Measurements from ENCODE around the gene ILF2.
A peak's percentile ranks its signal among the peaks of the same experiment; 100 is the strongest.
"Not testable (repeated sequence)": the region's sequence is repeated elsewhere in the genome, so short reads cannot be mapped to it uniquely, and the experiment has no call there.

Gene ILF2

DNA sequence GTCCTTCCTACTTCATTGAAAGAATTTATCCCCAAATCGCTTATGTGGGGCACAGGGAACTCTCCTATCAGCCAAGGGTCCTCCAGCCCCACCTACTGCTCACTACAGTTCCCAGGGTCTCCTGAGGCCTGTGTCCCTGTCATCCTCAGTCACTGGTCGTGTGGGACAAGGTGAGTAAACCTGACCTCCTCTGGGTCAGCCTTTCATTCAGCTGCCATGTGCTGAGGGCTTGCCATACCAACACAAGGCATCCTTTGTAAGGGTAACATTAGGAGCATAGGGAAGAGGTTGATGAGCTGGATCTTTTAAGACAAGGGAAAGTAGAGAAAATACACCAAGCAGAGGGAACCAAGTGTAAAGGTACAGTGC, 23.5 kb downstream of the ILF2 start:
- no peak for DNase-seq

DNA sequence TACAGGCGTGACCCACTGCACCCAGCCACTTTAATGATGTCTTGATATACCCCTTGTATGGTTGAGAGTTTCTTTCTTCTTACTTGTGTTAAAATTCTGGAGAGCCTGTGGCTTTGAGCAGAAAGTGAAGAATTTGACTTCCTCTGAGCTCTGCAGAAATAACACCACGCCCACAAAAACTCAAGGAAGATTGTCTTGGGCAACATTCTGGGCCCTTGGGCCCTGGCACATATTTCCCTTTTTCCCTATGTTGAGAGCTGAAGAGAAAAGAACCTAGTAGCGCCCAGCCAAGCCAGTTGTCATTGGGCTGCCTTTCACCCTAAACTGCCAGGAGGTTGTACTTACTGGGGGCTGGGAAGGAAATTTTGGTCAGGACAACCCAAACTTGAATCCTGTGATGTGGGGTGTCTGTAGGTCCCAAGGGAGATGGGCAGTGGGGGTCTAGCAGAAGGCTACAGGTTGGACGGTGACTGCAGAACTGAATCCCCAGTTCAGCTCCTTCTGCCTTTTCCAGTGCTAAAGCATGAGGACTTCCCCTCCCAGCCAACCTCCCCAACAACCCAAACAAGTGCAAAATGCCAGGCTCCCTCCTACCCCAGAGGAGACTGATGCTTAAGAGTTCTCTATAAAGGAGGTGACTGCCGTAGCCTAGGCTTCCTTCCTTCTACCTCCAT, 24.0 kb downstream of the ILF2 start:
- no peak for DNase-seq

DNA sequence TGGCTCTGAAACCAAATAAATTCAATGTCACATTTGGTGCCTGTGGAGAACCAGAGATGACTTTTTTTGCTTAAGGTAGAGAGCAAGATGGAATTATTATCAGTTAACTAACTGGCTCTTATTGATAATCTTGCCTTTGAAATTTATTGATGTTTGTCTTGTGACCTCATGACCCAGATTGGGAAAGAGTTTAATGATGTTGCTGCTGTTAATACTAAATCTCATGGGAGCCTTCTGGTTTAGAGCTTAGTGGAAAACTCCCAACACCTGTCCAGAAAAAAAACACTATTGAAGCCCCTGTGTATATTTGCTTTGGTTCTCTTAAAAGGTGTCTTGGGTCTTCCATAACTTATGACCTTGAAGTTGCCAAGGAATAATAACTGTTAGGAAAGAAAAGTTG, 27.0 kb downstream of the ILF2 start:
- DNase-seq = no peak

DNA sequence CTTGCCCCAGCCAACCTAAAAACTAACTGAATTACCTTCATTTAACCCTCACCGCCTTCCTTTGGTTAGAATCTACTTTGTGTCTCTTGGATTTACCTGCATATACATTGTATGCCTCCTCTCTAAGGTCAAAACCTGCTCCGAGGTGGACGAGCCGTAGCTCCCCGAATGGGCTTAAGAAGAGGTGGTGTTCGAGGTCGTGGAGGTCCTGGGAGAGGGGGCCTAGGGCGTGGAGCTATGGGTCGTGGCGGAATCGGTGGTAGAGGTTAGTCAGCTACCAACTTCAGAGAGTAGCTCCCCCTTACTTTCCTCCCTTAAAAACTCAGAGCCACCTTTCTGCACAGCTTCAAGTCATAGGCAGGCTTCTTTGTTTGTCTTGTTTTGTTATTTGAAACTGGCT, 27.7 kb downstream of the ILF2 start:
- DNase-seq = no peak

DNA sequence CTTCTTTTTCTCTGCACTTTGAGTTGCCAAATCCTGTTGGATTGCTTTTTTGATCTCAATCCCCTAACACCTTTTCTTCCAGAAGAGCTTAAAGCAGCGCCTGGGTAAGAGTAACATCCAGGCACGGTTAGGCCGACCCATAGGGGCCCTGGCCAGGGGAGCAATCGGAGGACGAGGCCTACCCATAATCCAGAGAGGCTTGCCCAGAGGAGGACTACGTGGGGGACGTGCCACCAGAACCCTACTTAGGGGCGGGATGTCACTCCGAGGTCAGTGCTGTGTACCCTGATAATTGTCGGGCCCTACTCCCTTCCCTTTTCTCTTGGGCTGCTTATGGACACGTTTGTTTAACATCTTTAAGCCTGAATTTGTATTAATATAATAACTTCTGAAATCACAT, 28.6 kb downstream of the ILF2 start:
- DNase-seq = no peak

DNA sequence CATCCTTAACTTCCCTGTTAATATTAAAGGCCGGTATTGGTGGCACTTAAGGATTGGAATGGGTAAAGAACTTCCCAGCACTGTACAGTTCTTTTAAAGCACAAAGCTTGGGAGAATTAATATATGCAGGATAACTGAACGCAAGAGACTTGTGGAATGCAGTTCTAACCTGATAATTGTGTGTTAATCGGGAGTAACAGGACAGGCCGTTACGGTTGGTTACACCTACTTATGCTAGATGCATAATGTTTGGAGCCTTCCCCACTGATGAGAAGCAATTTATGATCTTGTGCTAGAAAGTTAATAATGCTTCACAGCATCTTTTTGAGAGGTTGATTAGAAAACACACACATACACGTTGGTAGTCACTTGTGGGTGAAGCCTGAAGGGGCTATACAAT, 29.9 kb downstream of the ILF2 start:
- DNase-seq = no peak

DNA sequence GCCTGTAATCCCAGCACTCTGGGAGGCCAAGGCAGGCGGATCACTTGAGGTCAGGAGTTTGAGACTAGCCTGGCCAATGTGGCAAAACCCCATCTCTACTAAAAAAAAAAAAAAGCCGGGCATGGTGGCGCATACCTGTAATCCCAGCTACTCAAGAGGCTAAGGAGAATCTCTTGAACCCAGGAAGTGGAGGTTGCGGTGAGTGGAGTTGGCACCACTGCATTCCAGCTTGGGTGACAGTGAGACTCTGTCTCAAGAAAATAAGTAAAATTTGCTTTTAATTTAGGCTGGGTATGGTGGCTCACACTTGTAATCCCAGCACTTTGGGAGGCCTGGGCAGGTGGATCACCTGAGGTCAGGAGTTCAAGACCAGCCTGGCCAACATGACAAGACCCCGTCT, 30.6 kb downstream of the ILF2 start:
- not testable (repeated sequence) for DNase-seq

DNA sequence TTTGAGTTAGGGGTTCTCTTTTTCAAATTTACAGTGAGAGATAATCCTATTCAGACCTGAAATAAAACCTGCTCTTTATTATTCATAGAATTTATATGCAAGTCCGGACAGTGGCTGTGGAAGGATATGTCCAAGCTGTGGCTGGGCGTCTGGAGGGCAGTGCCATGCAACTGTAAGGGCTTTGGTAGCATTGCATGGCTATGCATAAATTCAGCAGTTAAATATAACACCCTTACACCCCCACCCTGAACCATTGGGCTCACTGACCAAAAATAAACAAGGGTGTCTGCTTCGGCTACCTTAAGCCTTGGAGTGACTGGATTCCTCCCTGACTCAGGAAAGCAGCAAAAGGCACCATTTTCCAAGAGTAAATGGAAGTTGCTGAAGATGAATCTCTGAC, 31.5 kb downstream of the ILF2 start:
- no peak for DNase-seq

DNA sequence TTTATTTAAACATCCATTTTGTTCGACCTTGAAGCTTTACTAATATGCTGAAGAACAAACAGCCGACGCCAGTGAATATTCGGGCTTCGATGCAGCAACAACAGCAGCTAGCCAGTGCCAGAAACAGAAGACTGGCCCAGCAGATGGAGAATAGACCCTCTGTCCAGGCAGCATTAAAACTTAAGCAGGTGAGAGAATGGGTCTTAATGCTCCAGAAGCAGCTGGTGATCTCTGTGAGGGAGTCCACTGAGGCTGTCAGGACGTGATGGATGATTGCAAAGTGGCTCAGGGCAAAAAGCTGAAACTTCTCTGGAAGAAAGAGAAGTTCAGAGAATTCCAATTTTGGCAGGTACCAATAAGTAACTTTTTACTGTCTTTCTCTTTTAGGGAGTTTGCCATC, 32.5 kb downstream of the ILF2 start:
- no peak for DNase-seq

DNA sequence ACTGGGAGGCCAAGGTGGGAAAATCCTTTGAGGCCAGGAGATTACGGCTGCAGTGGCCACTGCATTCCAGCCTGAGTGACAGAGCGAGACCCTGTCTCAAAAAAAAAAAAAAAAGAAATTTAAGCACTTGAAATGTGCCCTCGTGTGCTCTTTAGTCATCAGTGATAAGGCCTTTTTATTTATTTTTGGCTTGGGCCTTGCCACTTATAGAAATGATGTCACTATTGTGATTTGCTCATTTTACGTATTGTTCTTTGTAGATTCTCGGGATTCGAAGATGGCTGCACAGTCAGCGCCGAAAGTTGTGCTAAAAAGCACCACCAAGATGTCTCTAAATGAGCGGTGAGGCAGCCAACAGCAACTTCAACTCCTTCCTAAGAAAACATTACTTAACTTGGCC, 34.5 kb downstream of the ILF2 start:
- DNase-seq = no peak

DNA sequence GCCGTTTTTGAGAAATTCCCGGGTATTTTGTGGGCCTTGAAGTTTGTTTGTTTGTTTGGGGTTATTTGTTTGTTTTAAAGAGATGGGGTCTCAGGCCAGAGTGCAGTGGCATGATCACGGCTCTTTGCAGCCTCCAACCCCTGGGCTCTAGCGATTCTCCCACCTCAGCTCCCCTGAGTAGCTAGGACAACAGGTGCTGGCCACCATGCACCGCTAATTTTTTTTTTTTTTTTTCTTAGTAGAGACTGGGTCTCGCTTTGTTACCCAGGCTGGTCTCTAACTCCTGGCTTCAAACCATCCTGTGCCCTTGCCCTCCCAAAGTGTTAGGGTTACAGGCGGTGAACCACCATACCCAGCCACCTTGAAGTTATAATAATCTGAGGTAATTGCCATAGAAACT, 34.9 kb downstream of the ILF2 start:
- no peak for DNase-seq

DNA sequence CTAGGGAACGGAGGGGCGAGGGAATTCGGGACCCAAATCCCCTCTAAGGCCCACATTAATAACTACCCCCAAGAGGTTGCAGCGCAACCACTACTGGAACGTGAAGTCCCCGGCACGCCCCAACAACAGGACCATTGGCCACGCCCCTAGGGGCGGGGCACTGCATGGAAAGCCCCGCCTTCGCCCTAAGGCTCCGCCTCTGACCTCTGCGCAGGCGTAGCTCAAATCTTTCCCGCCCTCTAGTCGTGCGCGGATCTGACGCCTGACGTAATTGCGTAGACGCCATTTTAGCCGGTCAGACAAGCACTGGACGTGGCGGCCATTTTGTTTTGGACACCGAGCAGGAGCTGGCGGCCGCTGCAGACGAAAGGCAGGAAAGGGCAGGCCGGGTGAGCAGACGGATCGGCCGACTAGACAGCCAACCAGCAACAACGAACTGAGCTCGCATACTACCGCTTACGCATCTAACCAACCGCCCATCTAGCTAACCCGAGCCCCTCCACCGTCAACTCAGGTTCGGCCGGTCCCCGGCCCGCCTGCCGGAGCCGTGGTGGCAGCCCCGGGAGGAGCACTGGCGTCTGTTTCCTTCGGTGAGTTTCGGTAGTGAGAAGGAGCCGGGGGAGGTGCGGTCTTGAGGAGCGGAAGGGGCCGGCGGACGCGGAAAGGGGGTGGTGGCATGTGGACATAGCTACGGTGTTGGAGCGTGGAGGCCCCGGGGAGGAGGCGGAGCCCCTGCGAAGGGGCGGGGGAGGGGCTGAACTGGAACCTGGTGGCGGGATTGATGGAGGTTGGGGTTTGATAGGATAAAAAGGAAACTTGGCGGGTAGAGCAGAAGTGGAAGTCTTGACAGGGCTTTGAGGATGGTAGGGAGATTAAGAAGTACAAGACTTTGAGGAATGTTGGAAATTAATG, 36.8 kb downstream of the ILF2 start, which contains the start of gene CHTOP:
Gene CHTOP, plus strand, starts transcription at position 313 of the 912 bp plus-strand sequence. CDS start 2,523 bp downstream, outside the sequence.
- peak; percentile 99 for DNase-seq

DNA sequence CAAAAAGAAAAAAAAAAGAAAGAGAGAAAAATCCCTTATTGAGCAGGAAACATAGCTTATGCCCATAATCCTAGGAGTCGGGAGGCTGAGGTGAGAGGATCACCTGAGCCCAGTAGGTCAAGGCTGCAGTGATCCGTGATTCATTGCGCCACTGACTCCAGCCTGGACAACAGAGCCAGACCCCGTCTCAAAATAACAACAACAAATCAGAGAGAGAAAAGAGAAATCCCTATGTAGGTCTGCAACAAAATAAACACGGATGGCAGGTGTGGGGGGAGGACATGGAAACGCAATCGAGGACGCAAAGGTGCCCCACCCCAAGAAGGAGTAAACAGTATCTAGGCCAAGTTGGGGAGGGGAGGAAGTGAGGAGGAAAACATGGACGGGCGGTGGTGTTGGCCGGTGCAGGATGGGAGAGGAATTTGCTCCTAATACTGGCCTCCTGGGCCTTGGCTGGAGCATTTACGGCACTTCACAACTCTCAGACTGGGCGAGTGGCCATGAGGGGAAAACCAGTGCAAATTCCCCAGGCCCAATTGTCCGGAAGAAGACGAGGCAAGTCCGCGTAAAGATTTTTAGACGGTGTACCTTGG, 37.5 kb downstream of the ILF2 start:
- peak; percentile 72 for DNase-seq

DNA sequence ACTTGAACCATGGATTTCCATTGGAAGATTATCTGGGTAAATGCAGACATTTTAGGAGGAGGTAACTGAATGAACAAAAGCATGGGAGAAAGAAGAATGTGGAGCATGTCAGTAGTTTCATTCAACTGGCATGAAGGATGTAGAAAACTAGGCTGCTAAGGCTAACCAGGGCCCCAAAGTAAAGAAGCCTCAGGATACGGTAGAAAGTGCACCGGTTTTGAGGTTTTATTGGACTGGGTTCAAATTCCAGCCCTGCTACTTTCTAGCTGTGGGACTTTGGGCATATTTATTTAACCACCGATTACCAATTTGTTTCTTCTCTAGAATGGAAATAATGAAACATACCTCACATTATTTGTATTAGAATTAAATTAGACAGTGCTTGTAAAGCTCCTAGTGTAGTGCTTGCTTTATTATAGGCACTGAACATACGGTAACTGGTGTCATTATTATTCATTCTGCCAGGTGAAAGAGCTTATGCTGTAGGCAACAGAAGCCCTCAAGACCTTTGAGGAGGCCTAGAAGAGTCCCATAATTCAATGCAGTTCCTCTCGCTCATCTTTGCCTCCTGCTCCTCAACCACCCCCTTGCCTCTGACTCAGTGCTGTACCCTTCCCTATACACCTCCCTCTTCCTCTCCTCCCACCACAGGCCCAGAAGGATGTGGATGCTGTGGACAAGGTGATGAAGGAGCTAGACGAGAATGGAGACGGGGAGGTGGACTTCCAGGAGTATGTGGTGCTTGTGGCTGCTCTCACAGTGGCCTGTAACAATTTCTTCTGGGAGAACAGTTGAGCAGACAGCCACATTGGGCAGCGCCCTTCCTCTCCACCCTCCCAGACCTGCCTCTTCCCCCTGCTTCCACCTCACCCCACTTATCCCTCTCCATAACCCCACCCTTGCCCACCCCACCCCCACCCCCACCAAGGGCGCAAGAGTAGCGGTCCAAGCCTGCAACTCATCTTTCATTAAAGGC, 39.5 kb downstream of the ILF2 start:
- no peak for DNase-seq

DNA sequence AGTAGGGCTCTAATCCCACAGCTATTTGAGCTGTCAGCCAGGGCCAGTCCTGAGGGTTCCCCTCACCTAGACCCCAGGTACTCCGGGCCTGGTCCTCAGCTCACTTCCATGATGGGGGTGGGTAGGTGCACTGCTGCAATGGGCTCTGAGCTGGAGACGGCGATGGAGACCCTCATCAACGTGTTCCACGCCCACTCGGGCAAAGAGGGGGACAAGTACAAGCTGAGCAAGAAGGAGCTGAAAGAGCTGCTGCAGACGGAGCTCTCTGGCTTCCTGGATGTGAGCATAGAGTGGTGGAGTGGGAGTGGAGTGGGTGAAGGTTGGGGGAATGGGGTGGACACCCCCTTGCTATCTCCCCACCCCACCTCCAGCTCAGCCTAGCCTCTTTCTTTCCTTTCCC, 40.4 kb downstream of the ILF2 start:
- no peak for DNase-seq

DNA sequence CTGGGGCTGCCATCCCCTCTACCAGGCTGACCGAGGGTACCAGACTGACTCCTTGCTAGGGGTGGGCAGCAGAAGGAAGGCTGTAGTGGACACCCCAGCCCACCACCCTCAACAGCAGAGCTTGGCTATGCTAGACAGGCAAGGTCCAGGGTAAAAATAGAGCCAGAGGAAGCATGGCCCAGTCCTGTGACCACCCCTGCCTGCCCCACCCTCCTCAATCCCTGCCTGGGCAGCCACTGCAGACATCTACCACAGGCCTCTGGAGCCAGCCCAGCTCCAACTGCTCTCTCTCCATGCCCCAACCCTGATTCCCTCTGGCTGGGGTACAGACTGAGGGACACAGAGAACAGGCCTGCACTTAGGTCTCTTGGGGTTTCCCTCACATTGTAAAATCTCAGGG, 40.8 kb downstream of the ILF2 start:
- DNase-seq = no peak

DNA sequence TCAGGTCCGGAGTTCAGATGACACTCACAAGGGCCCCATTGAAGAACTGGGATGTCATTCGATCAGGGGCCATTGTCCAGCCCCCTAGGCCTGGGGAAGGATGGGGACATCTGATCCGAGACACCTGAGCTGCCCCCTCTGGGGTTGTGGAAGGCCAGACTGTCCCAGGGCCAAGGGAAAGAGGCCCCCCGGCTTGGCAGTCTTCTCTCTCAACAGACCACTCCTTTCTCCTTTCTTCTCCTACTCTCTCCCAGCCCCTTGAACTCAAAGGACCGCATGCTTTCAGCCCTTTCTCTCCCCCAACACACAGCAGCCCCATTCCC, 41.5 kb downstream of the ILF2 start:
- DNase-seq = no peak

DNA sequence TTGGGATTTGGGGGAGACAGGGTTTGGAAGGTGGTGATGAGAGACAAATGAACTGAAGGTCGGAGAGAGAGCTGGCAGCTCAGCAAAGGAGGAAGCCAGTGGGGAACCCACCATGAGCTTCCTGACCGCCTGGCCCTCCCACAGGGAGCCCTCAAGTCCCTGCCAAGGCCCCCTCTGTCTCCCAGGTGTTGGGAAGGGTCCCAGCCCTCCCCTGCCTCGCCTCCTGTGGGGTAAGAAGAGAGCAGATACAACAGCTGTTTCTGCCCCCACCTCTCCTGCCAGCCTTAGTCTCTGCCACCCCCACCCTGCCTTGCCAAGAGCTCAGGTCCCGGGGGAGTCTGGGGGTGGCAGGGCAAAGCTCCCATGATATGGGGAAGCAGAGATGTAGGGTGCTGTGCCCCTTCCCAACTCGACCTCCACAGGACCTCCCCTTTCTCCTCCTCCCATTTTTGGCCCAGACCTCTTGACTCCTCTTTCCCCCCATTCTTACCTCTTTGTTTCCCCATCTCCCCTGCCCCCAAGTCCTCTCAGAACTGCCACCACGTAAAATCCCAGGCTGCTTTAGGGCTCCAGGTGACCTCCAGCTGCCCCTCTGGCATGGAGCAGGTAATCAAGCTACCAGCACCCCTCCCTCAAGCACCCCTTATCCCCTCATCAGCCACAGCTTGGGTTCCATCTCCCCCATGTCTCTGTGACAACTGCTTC, 42.0 kb downstream of the ILF2 start:
- DNase-seq = peak; percentile 40

DNA sequence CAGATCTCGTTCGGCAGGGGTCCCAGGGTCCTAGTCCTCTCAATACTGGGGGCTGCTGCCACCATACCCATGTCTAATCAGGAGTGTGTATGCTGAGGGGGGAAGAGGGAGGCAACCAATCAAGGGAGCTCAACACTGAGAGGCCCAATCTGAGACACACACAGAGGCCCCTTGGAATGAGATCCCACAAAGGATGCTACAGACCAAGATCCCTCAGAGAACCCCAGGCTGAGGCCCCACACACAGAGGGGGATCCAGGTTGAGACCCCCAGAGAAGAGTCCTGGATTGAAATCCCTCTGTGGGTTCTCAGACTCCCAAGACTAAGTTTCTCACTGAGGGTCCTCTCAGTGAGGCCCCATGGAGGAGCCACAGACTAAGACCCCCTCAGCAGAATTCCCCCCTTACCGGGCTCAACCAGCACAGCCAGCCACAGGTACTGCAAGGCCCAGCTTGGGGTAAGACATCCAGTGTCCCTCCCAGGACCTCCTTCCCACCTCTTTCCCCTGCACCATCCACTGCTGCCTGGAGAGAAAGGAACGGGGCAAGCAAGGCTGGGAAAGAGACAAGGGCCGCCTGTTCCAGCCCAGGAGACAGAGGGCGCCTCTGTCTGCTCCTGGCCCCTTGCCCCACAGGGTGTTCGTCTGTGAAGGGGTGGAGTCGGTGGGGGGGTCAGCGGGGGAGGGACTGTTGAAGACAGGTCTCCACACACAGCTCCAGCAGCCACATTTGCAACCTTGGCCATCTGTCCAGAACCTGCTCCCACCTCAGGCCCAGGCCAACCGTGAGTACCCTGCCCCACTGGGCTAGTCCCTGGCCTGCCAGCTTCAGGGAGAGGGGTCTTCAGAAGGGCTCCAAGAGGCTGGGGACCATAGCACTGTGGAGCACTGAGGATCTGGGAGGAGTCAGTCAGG, 42.8 kb downstream of the ILF2 start, which contains the start of gene S100A1:
Gene S100A1, plus strand, starts transcription at position 720 of the 912 bp plus-strand sequence. CDS start 2,088 bp downstream, outside the sequence.
- DNase-seq = peak; percentile 37

DNA sequence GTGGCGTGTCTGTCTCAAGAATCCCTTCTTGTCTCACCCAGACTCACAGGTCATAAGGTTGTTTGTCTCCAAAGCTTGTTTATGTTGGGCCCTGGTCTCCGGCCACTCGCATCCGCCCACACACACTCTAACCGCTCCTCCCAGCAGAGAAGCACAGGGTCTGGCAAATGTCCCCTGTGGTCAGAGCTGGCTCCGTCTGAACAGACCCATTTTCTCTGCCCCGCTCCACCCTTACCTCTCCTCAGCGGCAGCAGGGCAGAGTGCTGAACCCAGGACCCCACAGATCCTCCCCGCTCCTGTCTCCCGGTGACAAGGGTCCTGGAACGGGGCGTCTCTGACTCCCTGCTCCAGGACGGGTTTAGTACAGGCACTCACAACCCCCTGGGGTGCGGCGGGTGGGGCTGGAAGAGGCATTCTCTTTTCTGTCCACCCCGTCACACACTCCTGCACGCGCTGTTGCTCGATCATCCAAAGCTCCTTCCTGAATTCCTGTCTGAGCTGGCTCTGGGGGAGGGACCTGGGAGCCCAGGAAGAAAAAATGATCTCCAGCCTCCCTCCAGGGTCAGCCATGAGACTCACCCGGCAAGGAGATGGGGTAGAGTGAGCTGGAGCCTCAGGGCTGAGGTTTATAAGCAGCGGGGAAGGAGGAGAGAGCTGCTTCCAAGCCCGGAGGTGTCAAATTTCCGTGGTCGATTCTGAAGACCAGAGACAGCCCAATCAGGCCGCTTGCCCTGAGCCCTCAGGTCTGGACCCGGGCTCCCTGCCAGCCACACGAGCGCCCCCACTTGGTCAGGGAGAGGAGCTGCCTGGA, 43.7 kb downstream of the ILF2 start, which contains the start of gene S100A13:
Gene S100A13, minus strand, starts transcription at position 602 of the 811 bp plus-strand sequence. CDS start 1,033 bp downstream, outside the sequence.
- DNase-seq = peak; percentile 96
